HCT116 (cell line): ENCODE results near the gene NDOR1.

ENCODE experiments used
- ZFX ChIP-seq: fragments of 450-650 bp; IDR thresholded peaks from 2 replicates; pipeline ENCODE4 v1.6.1; 2017
- TF ChIP-seq, protein P1 (sequence below), 3 experiments: fragments of 200-600 bp in 1 of 3; sonication (generic) in 1 of 3; IDR thresholded peaks in 2 of 3; conservative IDR thresholded peaks in 1 of 3; 2 replicates each; pipeline ENCODE4 v1.5.1; 2012 to 2017; ENCODE audit warnings: low read depth in 2 of 3, low read length in 2 of 3, antibody characterized with exemption in 1 of 3, borderline replicate concordance in 1 of 3, control low read depth in 1 of 3, mild to moderate bottlenecking in 1 of 3, mixed read lengths in 1 of 3, mixed run types in 1 of 3, moderate library complexity in 1 of 3; ENCODE audit not compliant: insufficient read depth in 1 of 3

DNA sequence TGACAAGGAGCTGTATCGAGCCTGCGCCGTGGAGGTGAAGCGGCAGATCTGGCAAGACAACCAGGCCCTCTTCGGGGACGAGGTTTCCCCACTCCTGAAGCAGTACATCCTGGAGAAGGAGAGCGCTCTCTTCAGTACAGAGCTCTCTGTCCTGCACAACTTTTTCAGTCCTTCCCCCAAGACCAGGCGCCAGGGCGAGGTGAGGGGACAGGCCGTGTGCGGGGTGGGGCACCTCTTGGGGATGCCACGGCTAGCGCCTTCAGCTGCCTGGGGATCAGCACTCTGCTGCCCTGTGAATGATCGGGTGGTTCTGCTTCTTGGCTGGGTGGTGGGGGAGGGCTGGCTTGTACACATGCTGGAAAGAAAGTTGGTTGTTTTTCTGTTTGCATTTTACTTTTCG lies 51.4 kb downstream of the NDOR1 start:
- TF ChIP-seq ZFX, result no peak
- TF ChIP-seq, protein P1, sequence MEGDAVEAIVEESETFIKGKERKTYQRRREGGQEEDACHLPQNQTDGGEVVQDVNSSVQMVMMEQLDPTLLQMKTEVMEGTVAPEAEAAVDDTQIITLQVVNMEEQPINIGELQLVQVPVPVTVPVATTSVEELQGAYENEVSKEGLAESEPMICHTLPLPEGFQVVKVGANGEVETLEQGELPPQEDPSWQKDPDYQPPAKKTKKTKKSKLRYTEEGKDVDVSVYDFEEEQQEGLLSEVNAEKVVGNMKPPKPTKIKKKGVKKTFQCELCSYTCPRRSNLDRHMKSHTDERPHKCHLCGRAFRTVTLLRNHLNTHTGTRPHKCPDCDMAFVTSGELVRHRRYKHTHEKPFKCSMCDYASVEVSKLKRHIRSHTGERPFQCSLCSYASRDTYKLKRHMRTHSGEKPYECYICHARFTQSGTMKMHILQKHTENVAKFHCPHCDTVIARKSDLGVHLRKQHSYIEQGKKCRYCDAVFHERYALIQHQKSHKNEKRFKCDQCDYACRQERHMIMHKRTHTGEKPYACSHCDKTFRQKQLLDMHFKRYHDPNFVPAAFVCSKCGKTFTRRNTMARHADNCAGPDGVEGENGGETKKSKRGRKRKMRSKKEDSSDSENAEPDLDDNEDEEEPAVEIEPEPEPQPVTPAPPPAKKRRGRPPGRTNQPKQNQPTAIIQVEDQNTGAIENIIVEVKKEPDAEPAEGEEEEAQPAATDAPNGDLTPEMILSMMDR (IDR thresholded peaks at IDR 0.05 in 2 of 3, conservative IDR thresholded peaks at IDR 0.05 in 1 of 3; ENCODE audit: borderline replicate concordance in 1 of 3, insufficient read depth in 1 of 3, low read depth in 2 of 3, low read length in 2 of 3), result no peak
